GM19452 (cell line): ENCODE measurements around the gene EID1.
"Not testable (repeated sequence)": the region's sequence is repeated elsewhere in the genome, so short reads cannot be mapped to it uniquely, and the experiment has no call there.

ENCODE experiments used
- ATAC-seq: cut with Tn5 transposase; IDR thresholded peaks from one replicate; pipeline ENCODE4 v1.9.1; 2021; ENCODE audit not compliant: unreplicated experiment

Gene EID1

DNA sequence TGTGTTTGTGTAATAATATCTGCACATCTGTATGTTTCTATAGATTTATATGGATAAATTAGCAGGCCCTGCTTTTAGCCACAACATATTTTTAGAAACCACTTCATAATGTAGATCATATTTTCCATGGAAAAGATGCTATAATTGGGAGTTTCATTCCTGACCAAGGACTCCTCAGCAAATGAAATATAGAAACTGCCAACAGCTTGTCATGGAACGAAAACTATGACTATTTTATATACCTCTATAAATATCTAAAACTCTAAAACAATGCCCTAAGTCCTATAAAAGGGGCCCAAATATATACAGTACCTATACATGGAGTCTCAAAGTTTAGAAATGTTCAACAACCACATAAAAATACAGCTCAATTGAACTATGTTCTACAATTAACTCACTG, 27.9 kb downstream of the EID1 start:
- no peak for ATAC-seq

DNA sequence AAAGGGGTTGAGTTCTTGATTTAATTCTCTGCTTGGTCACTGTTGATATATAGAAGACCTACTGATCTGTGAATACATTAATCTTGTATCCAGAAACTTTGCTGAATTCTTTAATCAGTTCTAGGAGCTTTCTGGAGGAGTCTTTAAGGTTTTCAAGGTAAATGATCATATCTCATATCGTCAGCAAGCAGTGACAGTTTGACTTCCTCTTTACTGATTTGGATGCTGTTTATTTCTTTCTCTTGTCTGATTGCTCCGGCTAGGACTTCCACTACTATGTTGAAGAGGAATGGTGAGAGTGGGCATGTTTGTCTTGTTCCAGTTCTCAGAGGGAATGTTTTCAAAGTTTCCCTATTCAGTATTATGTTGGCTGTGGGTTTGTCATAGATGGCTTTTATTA, 31.4 kb downstream of the EID1 start:
- ATAC-seq = not testable (repeated sequence)

DNA sequence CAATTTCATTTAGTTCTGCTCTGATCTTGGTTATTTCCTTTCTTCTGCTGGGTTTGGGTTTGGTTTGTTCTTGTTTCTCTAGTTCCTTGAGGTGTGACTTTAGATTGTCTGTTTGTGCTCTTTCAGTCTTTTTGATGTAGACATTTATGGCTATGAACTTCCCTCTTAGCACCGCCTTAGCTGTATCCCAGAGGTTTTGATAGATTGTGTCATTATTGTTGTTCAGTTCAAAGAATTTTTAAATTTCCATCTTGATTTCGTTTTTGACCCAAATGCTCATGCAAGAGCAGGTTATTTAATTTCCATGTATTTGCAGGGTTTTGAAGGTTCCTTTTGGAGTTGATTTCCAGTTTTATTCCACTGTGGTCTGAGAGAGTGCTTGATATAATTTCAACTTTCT, 32.6 kb downstream of the EID1 start:
- not testable (repeated sequence) for ATAC-seq

DNA sequence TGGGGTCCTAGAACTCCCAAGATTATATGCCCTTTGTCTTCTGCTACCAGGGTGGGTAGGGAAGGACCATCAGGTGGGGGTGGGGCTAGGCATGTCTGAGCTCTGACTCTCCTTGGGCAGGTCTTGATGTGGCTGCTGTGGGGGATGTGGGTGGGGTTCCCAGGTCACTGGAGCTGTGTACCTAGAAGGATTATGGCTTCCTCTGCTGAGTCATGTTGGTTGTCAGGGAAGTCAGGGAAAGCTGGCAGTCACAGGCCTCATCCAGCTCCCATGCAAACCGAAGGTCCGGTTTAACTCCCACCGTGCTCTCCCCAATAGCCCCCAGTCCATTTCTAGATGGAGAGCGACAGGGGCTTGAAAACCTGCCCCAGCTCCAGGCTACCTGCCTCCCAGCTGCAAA, 35.2 kb downstream of the EID1 start:
- no peak for ATAC-seq

DNA sequence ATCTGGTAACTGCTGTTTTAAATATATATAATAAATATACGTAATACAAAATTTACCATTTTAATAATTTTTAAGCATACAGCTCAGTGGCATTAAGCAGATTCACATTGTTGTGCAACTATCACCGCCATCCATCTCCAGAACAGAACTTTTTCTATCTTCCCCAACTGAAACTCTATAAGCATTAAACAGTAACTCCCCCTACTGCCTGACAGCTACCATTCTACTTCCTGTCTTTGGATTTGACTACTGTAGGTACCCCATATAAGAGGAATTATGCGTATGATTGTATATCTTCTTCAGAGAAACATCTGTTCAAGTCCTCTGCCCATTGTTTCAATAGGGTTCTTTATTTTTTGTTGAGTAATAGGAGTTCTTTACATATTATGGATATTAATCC, 36.8 kb downstream of the EID1 start:
- ATAC-seq = no peak

DNA sequence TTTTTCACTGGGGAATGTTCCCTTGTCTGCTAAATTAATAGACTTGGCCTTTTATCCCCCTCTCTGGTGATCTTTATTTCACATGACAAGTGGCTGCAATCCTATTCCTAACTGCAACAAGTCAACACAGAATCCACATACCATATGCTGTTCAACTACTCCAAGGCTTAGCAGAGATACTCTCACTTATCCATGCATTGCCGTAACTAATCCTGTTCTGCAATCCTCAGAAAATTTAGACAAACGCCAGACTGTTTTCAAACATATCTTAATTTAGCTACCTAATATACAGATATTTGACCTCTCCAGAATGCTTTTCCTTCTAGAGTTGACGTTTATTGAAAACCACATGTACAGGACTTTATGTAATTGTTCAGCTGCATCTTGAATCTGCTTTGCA, 37.9 kb downstream of the EID1 start:
- no peak for ATAC-seq

DNA sequence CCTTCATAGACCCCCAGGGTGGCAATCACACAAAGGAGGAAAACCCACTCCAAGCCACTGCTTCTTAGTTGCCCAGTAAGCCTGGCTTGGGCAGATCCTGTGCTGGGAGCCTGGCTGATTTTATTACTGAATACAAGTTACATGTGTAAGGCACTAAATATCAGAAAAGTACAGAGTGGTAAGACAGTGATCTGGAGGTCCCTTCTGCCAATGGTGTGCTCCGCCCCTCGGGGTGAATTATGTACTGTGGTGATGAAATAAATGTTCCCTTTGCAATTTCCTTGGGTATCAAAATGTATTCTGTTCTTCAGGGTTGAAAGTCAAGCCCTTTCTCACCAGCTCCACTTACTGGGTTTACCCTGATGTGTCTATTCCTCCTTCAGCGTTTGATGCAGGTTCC, 38.8 kb downstream of the EID1 start:
- no peak for ATAC-seq

DNA sequence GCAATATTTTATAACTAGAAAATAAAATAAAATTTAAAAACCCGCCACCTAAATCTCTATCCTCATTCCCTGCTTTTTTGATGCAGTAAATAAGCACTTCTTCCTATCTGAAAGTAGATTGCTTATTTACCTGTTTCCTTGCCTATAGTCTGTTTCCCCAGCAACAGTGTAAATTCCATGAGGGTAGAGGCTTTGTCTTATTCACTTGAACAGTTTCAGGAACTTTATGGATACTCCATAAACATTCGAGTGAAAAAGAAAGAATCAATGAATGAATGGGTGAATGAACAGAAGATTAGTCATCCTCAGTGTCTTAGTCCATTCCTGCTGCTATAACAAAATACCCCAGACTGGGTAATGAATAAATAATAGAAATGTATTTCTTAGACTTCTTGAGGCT, 44.1 kb downstream of the EID1 start:
- no peak for ATAC-seq

DNA sequence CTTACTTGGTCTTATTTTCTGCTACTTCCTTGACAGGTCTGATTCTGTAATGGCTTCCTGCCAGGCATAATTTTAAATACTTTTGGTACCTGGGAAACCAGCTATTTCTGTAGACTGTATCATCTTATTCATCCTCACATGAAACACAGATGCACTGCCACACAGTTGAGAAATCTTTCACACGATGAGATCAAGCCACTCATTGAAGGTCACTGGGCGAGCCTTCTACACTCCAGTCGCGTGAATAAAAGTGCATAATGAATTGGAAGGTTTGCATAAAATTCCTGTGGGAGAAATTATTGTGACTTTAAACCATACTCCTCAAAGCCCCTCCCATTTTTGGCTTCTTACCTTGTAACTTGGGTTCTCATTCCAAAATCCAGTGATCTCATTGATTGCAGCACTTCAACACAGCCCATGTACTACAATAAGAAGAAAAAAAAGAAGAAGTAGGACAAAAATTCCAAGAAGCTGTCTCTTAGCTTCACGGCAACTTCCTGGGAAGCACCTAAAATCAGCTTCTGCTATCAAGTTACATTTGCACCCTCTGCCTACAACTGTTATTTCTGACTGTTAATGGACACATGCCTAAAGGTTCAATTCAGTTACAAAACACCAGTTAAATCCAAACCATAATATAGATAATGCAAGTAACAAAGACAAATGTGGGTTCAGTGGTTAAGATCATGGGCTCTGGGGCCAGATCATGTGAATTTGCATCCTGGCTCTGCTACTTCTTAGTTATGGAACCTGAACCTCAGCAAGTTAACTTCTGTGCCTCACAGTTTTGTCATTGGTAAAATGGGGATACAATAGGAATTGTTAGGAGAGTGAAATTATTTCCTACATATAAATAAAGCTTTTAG, 46.8 kb downstream of the EID1 start:
- no peak for ATAC-seq

DNA sequence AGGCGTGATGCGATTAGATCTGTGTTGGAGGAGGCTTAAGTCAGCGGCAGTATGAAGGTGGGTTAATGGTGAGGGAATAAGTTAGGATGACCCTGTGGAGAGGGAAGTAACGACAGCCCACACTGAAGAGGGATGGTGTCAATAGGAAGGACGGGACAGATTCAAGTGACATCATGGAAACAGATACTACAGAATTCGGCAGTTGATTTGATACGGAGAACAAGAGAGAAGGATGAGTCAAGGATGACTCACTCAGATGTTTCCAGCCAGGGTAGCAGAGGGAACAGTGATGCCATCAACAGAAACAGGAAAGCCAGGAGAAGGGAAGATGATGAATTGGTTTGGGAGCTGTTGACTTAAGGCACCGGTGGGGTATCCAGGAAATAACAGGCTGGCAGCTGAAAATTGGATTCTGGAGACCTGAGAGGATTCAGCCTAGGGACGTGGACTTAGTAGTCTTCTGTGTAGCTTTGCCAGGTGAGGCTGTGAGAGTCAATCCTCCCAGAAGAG, 47.8 kb downstream of the EID1 start:
- ATAC-seq = no peak

DNA sequence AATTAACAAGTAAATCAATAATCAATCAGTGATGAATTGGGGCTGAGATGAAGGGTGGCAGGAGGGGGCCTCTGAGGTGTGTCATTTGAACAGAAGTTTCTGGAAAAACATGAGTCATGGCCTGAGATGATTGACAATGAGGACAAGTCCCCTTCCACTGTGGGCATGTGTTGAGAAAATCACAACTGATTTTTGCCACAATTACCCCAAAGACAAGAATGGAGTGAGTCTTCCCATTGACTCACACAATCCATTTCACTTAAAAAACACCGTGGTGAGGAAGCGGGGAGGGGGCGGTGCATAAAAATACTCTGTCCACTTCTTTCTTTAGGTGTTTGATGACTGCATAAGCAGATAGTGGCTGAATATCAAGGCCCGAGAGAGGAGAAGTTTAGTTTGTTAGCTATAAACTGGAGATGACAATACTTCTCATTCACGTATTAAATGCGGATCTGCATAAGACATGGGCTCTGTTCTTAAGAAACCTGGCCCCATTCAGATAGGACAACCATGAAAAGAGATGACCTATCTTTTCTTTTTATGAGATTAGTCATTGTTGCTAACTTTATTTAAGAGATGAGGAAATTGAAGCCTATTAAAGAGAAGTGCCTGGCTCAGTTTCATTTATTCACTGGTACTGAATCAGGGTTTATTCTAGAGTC, 51.1 kb downstream of the EID1 start:
- no peak for ATAC-seq

DNA sequence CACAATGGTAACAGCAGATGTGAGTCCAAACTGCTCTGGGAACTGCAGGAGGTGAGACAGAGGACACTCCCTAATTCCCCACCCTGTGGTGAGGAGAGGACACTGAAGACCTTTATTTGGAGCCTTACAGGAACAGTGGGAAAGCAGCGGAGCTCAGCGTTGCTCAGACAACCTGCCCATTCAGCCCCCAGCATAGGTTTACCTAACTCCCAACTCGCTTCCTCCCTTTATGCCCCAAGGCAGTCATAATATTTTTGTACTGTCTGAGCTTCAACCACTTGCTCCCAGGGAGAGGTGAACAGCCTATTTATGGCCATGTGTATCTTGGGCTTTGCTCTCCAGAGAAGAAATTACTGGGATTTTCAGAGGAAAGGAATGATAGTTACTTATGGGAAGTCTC, 51.7 kb downstream of the EID1 start:
- no peak for ATAC-seq
